Raji (cell line): Measurements from ENCODE around the gene SPATA46.

ENCODE experiments used
- POLR2A ChIP-seq: IDR thresholded peaks from 2 replicates; pipeline ENCODE4 v1.6.1; 2011; ENCODE audit warnings: low read depth, low read length, control low read depth; ENCODE audit not compliant: insufficient read depth

The SPATA46 gene

DNA sequence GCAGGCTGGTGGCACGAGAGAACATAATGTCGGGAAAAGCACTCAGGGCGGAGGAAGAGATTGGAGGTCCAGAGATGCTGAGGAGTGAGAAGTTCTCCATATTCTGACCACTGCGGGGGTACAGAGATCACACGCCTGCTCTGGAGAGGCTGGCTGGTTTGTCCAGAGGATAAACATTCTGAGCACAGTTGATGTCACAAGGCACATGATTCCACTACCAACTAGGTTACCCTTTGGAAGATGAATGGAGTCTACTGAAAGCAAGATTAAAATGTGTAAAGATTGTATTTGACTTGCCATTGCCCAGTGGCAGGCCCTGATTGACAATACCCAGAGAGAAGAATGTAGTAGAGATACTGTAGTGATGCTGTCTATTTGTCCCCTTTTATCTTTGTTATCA lies at the start of gene SPATA46:
Gene SPATA46 (minus strand): TSS at position 164 of the 400 bp plus-strand sequence. CDS start 64 bp downstream, at position 100.
- no peak for TF ChIP-seq POLR2A

DNA sequence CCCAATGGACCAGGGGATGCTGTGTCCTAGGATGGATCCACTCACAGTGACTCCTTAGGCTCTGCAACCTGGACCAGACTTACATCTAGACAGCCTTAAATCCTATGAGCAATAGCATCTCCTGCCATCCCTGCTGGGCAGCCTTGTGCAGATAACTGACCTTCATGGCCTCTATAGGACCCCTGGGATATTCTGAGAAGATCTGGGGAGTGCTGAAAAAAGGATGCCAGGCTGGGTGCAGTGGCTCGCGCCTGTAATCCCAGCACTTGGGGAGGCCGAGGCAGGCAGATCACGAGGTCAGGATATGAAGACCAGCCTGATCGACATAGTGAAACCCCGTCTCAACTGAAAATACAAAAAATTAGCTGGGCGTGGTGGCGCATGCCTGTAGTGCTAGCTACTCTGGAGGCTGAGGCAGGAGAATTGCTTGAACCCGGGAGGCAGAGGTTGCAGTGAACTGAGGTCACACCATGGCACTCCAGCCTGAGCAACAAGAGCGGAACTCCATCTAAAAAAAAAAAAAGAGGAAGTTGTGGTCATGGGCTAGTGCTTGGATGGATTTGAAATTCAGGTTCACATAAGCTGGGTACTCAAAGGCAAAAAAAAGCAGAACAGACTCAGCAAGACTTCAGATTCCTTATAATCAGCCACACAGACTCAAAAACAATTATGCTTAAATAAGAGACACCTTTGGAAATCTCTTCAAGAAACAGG lies 46.2 kb upstream of the SPATA46 start:
- TF ChIP-seq POLR2A: no peak

DNA sequence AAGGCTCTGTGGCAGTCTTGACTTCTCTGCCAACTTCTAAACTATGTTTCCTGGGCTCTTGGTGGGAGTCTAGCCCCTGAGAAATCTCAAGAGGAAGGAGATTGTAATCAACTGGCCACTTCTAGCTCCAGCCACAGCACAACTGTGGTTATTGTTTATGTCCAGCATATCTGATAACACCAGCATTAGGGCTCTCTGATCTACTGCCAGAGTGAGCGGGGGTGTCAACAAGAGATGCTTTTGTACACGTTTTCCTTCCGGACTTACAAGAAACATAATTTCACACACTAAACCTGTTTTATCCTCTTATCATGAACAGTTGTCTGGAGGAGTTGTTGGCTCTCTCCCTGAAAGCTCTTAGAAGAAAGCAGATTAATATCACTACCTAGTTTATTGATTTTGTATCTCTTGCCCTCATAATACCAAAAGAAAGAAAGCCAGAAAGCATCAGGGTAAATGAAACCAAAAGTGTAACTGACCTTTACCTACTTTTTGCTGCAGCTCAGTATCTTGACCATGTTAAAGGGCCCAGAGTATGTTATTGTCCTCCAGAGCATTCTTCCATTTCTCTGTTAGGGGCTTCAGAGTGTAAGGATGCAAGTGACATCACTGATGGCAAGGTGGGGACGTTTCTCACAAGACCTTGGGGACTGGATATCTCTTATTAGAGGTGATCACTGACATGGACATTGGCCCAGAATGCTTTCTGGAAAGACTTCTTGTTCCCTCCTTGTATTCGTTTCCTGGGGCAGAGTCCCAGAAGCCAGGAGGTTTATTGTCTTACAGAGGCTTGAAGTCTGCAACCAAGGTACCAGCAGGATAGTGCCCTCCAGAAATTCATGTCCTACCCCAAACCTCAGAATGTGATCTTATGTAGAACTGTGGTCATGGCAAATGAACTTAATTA lies 44.9 kb upstream of the SPATA46 start:
- TF ChIP-seq POLR2A: no peak

GRCh38 chr1:162420120-162420519 lies 43.5 kb upstream of the SPATA46 start:
- TF ChIP-seq POLR2A: no peak

GRCh38 chr1:162417650-162418049 lies 41.0 kb upstream of the SPATA46 start:
- TF ChIP-seq POLR2A: no peak

- no peak for TF ChIP-seq POLR2A
Measured at GRCh38 chr1:162416909-162417308, 40.3 kb upstream of the SPATA46 start.

DNA sequence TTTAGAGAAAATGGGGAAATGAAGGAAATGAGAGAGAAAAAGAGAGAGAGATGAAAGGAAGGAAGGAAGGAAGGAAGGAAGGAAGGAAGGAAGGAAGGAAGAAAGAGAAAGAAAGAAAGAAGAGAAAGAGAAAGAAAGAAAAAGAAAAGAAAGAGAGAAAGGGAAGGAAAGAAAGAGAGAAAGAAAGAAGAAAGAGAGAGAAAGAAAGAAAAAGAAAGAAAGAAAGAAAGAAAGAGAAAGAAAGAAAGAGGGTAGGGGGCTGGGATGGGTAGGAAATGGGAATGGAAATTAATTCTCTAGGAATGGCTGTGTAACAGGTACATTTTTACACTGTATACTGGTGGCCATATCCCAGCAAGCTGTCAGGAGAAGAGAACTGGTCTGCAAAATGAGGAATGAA lies 39.6 kb upstream of the SPATA46 start:
- no peak for TF ChIP-seq POLR2A

DNA sequence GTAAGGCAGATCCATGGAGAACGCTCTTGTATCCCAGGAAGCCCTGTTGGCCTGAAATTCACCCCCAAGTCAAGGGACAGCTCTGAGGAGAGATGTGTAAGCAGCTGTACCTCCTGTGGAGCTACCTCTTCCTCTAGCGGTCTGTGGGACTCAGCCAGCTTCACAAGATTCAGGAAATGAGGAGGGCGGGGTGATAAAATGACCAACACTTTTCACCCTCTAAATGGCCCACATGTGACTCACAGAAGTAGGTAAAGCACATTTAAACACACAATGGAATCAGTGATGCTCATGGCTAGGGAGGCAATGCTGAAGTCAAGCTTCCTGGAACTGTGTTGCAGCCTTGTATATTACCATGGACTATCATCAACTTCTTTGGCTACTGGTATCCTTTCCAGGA lies 35.3 kb upstream of the SPATA46 start, which contains the start of gene SH2D1B:
Gene SH2D1B (minus strand): TSS at position 135 of the 400 bp plus-strand sequence. CDS start 120 bp downstream, at position 15.
- no peak for TF ChIP-seq POLR2A

- no peak for TF ChIP-seq POLR2A
Measured at GRCh38 chr1:162407539-162407938, 30.9 kb upstream of the SPATA46 start.

DNA sequence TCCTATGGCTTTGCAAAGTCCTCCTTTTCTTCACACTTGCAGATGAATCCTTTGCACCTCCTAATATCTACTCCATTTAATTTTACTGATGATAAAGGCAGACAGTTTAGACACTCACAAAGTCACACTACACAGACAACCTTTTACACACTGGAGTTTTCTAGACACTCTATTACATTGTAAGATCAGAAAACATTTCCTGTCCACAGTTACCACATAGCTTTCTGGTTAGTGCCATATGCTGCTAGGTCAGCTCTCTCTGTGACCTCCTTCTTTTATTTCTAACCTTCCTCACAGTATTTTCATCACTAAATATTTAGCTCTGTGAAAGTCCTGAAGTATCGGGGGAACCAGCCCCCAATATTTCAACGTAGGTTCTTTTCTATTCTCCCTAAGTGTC lies 30.2 kb upstream of the SPATA46 start:
- no peak for TF ChIP-seq POLR2A

DNA sequence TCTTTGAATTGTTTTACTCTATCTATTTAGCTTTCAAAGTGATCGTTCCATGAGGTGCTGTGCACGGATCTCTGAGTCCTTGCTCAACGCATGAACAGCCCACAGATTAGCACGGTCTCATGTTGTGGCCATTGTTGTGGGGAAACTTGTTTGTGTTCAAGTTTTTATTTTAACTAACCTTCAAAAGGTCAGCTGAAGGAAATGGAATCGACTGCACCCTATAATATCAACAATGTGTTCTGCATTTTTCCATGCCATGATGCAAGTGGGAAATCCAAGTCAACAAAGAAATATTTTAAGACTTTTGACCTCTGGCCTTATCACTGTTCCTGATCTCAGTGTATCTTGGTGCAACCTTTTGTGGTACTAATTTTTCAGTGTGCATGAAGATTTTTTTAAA lies 29.1 kb upstream of the SPATA46 start:
- no peak for TF ChIP-seq POLR2A

- TF ChIP-seq POLR2A: no peak
Measured at GRCh38 chr1:162404550-162405160, 28.0 kb upstream of the SPATA46 start.

DNA sequence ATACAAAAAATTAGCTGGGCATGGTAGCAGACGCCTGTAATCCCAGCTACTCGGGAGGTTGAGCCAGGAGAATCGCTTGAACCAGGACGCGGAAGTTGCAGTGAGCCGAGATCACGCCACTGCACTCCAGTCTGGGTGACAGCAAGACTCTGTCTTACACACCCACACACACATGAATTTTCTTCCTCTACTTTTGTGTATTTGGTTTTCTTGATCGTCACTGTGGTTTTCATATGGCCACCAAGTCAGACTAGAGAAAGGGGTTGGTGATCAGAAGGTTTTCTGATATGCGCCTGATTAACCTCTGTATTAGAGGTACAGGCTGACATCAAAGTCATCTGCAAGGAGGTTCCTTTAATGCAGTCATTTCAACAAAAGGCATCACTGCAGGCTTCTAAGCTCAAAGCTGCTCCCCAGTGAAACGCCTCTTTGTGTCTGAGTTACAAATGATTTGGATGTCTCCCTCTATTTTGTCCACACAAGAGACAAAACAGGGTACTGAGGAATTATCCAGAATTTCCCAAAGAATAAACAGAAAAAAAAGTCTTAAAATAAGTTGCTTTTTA lies 24.2 kb upstream of the SPATA46 start:
- no peak for TF ChIP-seq POLR2A

DNA sequence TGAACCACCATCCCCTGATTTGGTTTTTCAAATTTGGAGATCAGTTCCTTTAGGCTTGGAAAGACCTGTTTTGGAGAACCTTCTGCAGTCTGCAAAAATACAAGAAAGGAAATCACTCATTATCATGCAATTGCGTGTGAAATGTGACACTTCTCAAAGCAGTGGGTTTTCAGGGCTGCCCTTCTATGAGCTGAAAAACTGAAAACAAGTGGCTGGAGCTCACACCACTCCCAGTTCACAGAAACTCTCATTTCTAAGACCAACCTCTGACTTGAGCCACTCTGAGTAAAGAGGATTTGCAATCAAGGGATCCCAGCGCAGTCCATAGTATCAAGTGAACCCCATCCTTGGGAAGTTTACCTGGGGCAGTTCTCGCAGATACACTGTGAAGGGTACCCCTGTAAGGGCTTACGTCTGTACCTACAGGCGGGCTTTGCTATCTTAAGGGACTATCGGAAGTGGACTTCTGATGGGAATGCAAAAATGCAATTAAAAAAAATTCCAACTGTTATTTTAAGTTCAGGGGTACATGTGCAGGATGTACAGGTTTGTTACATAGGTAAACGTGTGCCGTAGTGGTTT lies 22.4 kb upstream of the SPATA46 start:
- TF ChIP-seq POLR2A: no peak
